PC-3 (cell line): ENCODE results near the gene DCAF15.

Experiments
- EZH2 ChIP-seq: fragments of 300-600 bp; sonication (generic); IDR thresholded peaks from one replicate; pipeline ENCODE4 v1.6.1; 2017; ENCODE audit warnings: antibody characterized with exemption, mild to moderate bottlenecking, low read length; ENCODE audit not compliant: unreplicated experiment
- EZH2phosphoT487 ChIP-seq: fragments of 300-600 bp; sonication (generic); IDR thresholded peaks from 2 replicates; pipeline ENCODE4 v1.6.1; 2018; ENCODE audit warnings: mild to moderate bottlenecking, antibody characterized with exemption, low read length, borderline replicate concordance
- TF ChIP-seq, protein P1 (sequence below): fragments of 300-600 bp; sonication (generic); conservative IDR thresholded peaks from 2 replicates; pipeline ENCODE4 v1.5.1; 2017; ENCODE audit warnings: antibody characterized with exemption, low read depth, mild to moderate bottlenecking, low read length

DNA sequence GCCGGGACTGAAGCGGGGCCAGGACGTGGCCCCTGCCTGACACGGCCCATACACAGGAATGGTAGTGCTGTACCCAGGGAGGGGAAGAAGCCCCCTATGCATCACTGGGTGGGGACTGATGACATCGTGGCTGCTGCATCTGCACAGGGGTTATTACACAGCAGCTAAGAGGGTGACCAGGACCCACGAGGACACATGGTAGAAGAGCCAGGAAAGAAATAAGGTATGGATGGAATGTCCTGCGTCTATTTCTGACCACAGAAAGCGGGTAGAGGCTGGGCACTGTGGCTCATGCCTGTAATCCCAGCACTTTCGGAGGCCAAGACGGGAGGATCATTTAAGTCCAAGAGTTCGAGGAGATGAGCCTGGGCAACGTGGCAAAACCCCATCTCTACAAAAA, 24.1 kb downstream of the DCAF15 start:
- TF ChIP-seq, protein P1, sequence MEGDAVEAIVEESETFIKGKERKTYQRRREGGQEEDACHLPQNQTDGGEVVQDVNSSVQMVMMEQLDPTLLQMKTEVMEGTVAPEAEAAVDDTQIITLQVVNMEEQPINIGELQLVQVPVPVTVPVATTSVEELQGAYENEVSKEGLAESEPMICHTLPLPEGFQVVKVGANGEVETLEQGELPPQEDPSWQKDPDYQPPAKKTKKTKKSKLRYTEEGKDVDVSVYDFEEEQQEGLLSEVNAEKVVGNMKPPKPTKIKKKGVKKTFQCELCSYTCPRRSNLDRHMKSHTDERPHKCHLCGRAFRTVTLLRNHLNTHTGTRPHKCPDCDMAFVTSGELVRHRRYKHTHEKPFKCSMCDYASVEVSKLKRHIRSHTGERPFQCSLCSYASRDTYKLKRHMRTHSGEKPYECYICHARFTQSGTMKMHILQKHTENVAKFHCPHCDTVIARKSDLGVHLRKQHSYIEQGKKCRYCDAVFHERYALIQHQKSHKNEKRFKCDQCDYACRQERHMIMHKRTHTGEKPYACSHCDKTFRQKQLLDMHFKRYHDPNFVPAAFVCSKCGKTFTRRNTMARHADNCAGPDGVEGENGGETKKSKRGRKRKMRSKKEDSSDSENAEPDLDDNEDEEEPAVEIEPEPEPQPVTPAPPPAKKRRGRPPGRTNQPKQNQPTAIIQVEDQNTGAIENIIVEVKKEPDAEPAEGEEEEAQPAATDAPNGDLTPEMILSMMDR = no peak
- TF ChIP-seq EZH2 (no peak), EZH2phosphoT487 (no peak)
